RWPE1 (cell line): ENCODE data around the gene KCNN3.

Experiments used
- CTCF ChIA-PET: fragments of 350-600 bp; sonication (Branson Sonifier 250); formaldehyde crosslinking; extraction: SDS; loops from one replicate; lab custom pipeline; 2021; lab: Yijun Ruan, JAX
- POLR2A ChIA-PET: fragments of 400-600 bp; formaldehyde crosslinking; extraction: SDS; loops from one replicate; lab custom pipeline; 2020; ENCODE audit warnings: antibody characterized with exemption; ENCODE audit not compliant: low non-redundant PET; lab: Yijun Ruan, JAX
- DNase-seq: peaks from one replicate; pipeline ENCODE4 v3.0.0; 2012; ENCODE audit warnings: low spot score
- H3K27ac ChIP-seq: fragments of 450-650 bp; 2 replicates; pipeline ENCODE4 v1.5.1; 2017
- TF ChIP-seq, protein P1 (sequence below): fragments of 450-650 bp; conservative IDR thresholded peaks from 2 replicates; pipeline ENCODE4 v1.5.1; 2017; ENCODE audit warnings: low read depth, mild to moderate bottlenecking

Gene KCNN3

GRCh38 chr1:154726896-154727753, 143.0 kb downstream of the KCNN3 start:
- no peak for DNase-seq
- H3K27ac ChIP-seq, result no peak overlapping the region
- CTCF ChIA-PET, result interaction anchor here (0.9 kb wide), 1 partner anchor 1560 kb away, joined by 3 read pairs; no protein-coding TSS in a partner anchor
- TF ChIP-seq, protein P1, sequence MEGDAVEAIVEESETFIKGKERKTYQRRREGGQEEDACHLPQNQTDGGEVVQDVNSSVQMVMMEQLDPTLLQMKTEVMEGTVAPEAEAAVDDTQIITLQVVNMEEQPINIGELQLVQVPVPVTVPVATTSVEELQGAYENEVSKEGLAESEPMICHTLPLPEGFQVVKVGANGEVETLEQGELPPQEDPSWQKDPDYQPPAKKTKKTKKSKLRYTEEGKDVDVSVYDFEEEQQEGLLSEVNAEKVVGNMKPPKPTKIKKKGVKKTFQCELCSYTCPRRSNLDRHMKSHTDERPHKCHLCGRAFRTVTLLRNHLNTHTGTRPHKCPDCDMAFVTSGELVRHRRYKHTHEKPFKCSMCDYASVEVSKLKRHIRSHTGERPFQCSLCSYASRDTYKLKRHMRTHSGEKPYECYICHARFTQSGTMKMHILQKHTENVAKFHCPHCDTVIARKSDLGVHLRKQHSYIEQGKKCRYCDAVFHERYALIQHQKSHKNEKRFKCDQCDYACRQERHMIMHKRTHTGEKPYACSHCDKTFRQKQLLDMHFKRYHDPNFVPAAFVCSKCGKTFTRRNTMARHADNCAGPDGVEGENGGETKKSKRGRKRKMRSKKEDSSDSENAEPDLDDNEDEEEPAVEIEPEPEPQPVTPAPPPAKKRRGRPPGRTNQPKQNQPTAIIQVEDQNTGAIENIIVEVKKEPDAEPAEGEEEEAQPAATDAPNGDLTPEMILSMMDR, result no peak
- POLR2A ChIA-PET, result no interaction called here

DNA sequence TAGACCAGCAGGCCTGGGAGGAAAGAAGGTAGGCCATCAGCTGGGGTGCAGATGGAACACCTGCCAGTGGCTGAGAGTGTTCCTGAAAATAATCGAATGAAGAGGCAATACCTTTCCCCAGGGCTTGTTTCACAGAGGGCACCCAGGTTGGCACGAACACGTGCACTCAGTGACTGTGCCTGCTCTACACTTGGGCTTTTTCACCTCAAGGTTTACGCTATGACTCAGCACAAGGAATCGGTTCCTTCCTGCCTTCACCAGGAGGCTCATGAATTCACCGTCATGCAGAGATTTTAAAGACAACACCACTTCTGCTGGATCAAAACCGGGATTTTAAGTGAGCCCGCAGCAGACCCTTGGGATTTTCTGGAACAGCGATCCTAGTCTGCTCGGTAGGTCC, 143.6 kb downstream of the KCNN3 start:
- POLR2A ChIA-PET, result no interaction called here
- peak; percentile 31 for DNase-seq
- CTCF ChIA-PET, result interaction anchor here (0.9 kb wide), 1 partner anchor 1560 kb away, joined by 3 read pairs; no protein-coding TSS in a partner anchor

GRCh38 chr1:154725865-154726264, 144.2 kb downstream of the KCNN3 start:
- ChIA-PET POLR2A (no interaction called here), CTCF (no interaction called here)
- no peak overlapping the region for H3K27ac ChIP-seq
- no peak for DNase-seq
- TF ChIP-seq, protein P1, result no peak

More for the DNA sequence above, 143.6 kb downstream of the KCNN3 start:
- H3K27ac ChIP-seq, result no peak overlapping the region
- TF ChIP-seq, protein P1, result no peak

- ChIA-PET POLR2A (no interaction called here), CTCF (no interaction called here)
- no peak for DNase-seq
- TF ChIP-seq, protein P1, result no peak
- no peak overlapping the region for H3K27ac ChIP-seq
These were observed 149.5 kb downstream of the KCNN3 start for GRCh38 chr1:154720328-154721297.

- H3K27ac ChIP-seq, result no peak overlapping the region
- TF ChIP-seq, protein P1, result no peak
- ChIA-PET POLR2A (no interaction called here), CTCF (interaction anchor here (0.6 kb wide), 1 partner anchor 240 kb away, joined by 4 read pairs; no protein-coding TSS in a partner anchor)
- DNase-seq, result no peak
These were observed 150.3 kb downstream of the KCNN3 start for GRCh38 chr1:154719586-154720327.
